K562 (cell line): Measurements from ENCODE around the gene RAI14. TPM values are rescaled to one million over a fixed set of nuclear protein-coding genes. Genes with fewer than 3 reads are reported as not detected.

Experiments
- CBFA2T3 ChIP-seq: fragments of 450-650 bp; IDR thresholded peaks from 2 replicates; pipeline ENCODE4 v1.6.1; 2017
- ZNF318 ChIP-seq, 2 experiments: fragments of 450-650 bp; IDR thresholded peaks; 2 replicates each; pipeline ENCODE4 v1.6.1; 2016; ENCODE audit warnings: mild to moderate bottlenecking in 2 of 2, borderline replicate concordance in 1 of 2, low read depth in 1 of 2, moderate library complexity in 1 of 2
- ZNF668 ChIP-seq: fragments of 250-450 bp; sonication (Bioruptor Pico); IDR thresholded peaks from 2 replicates; pipeline ENCODE4 v1.8.0; 2022; ENCODE audit warnings: mild to moderate bottlenecking, inconsistent platforms
- polyA plus RNA-seq, 8 experiments: library from polyadenylated mRNA; depleted of rRNA in 4 of 8; stranded (reverse) in 5 of 8; unstranded in 3 of 8; fragments of >200 nt; fragmentation: Nextera tagmentation in 2 of 8; fragmentation: Illumina TruSeq in 1 of 8; extraction: Ambion mirVana in 2 of 8; extraction: Trizol in 1 of 8; gene quantifications; 2 replicates each; pipeline versions ENCODE4 v1.2.1 to v1.2.3, GENCODE V29; 2011 to 2014; ENCODE audit warnings: inconsistent platforms in 1 of 8, missing spikeins in 1 of 8
- total RNA-seq, 7 experiments: library from RNA; depleted of rRNA in 6 of 7; stranded (reverse); fragments of >200 nt in 6 of 7; fragmentation: Illumina TruSeq in 2 of 7; extraction: Trizol in 2 of 7; gene quantifications; 2 replicates each; pipeline versions ENCODE4 v1.2.1 to v1.2.3, GENCODE V29; 2011 to 2021; ENCODE audit warnings: low replicate concordance in 1 of 7

RAI14 gene
- total and polyA plus RNA-seq, 9 of the 15 experiments (the other 6 are each of a cell fraction or from before 2014, with no cell fraction given): 11.3 to 82.5 (median 34.8) TPM

- no peak for TF ChIP-seq ZNF318 (IDR thresholded peaks at IDR 0.05; ENCODE audit: borderline replicate concordance in 1 of 2, low read depth in 1 of 2)
- no peak for TF ChIP-seq ZNF668 (CRISPR knock-in tag)
- no peak for TF ChIP-seq CBFA2T3
Observed at GRCh38 chr5:34624691-34625090, 31.4 kb upstream of the RAI14 start (continued).
